IPS DF 19.7 (cell line): ENCODE data around the gene PTGR1.

Experiments used
- DNase-seq: peaks from one replicate; pipeline ENCODE4 v3.0.0-alpha.2; 2013; ENCODE audit warnings: low read depth, low spot score

The PTGR1 gene

GRCh38 chr9:111542497-111543254, 56.8 kb downstream of the PTGR1 start:
- no peak for DNase-seq

GRCh38 chr9:111533099-111533790, 66.2 kb downstream of the PTGR1 start:
- no peak for DNase-seq

GRCh38 chr9:111531716-111532115, 67.7 kb downstream of the PTGR1 start:
- DNase-seq = no peak

GRCh38 chr9:111529787-111530186, 69.7 kb downstream of the PTGR1 start:
- peak; percentile 96 for DNase-seq

GRCh38 chr9:111527347-111527746, 72.1 kb downstream of the PTGR1 start:
- no peak for DNase-seq

- peak; percentile 63 for DNase-seq
These were observed 74.1 kb downstream of the PTGR1 start, which contains the start of gene ZNF483 for GRCh38 chr9:111525056-111525977. Gene ZNF483, plus strand, starts transcription at chr9:111525179. Its CDS starts 2,217 bp downstream, at chr9:111527396.

GRCh38 chr9:111524731-111525055, 74.8 kb downstream of the PTGR1 start:
- DNase-seq = no peak

- peak; percentile 64 for DNase-seq
These were observed 83.4 kb downstream of the PTGR1 start for GRCh38 chr9:111516061-111516465.

GRCh38 chr9:111514967-111515366, 84.5 kb downstream of the PTGR1 start:
- DNase-seq = no peak
